H1 (cell line): Measurements from ENCODE around the gene ZBTB40.

Experiments used
- EZH2 ChIP-seq: fragments of 200-600 bp; sonication (generic); IDR thresholded peaks from 2 replicates; pipeline ENCODE4 v1.7.1; 2012; ENCODE audit warnings: low read depth, mild to moderate bottlenecking, moderate library complexity, low read length, inconsistent platforms; ENCODE audit not compliant: severe bottlenecking
- TF ChIP-seq, protein P1 (sequence below): IDR thresholded peaks from 2 replicates; pipeline ENCODE4 v1.6.1; 2012; ENCODE audit warnings: inconsistent platforms

DNA sequence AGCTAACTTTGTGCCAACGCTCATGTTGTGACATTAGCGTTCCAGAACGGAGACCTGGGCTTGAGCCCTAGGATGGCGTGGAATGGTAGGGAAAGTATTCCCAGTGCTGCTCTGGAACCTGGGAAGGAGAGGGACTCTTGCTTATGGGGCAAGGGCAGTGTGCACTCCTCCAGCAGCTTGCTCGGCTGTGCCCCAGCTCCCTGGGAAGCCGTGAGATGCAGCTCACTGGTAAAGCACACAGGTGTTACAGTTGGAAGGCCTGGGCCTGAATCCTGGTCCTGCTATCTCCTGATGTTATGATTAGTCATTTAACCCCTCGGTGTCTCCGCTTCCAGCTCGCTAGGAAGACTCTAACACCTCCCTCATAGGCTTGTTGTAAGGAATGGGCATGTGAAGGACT is 69.2 kb downstream of the ZBTB40 start:
- TF ChIP-seq, protein P1, sequence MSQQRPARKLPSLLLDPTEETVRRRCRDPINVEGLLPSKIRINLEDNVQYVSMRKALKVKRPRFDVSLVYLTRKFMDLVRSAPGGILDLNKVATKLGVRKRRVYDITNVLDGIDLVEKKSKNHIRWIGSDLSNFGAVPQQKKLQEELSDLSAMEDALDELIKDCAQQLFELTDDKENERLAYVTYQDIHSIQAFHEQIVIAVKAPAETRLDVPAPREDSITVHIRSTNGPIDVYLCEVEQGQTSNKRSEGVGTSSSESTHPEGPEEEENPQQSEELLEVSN = no peak
- no peak for TF ChIP-seq EZH2
